HepG2 (cell line): ENCODE data around the gene SBK1. TPM values are rescaled to one million over a fixed set of nuclear protein-coding genes. Genes with fewer than 3 reads are reported as not detected.

Experiments used
- ATAC-seq: fragments of 200-7000 bp; cut with Tn5 transposase; 3 replicates; pipeline ENCODE4 v1.9.1; 2020; ENCODE audit warnings: mild to moderate bottlenecking, moderate library complexity
- BruUV-seq: library from RNA; stranded (reverse); fragments of 400-500 nt; replicated peaks from 2 replicates; lab custom pipeline; 2021; lab: Mats Ljungman, UMichigan
- CTCF ChIA-PET: fragments of 300-600 bp; formaldehyde crosslinking; extraction: SDS; loops from one replicate; lab custom pipeline; 2021; ENCODE audit warnings: low total read pairs, inconsistent platforms, low intra/inter-chr PET ratio; lab: Yijun Ruan, JAX
- POLR2A ChIA-PET: fragments of 350-600 bp; sonication (Branson Sonifier 250); formaldehyde crosslinking; loops from one replicate; lab custom pipeline; 2020; ENCODE audit warnings: antibody characterized with exemption, inconsistent platforms; lab: Yijun Ruan, JAX
- DNase-seq: peaks from one replicate; pipeline ENCODE4 v3.0.0-alpha.2; 2015; ENCODE audit warnings: low spot score
- FAIRE-seq: peaks from 3 replicates; lab custom pipeline; 2011; peaks lifted over from hg19 to GRCh38; lab: Jason Lieb, UNC
- H2AFZ ChIP-seq: one replicate; pipeline ENCODE4 v1.6.1; 2011; ENCODE audit warnings: low read length, inconsistent platforms
- H3K27ac ChIP-seq: fragments of 300-600 bp; 3 replicates; pipeline ENCODE4 v1.8.0; 2011; ENCODE audit warnings: mixed run types, mild to moderate bottlenecking, mixed read lengths, low read length, inconsistent platforms; ENCODE audit not compliant: insufficient read depth; ENCODE audit errors: extremely low read length
- H3K27me3 ChIP-seq, 2 experiments: fragments of 200-600 bp in 1 of 2; 2 replicates in 1 of 2; 3 replicates in 1 of 2; pipeline versions ENCODE4 v1.6.0 to v1.8.0; 2011; ENCODE audit warnings: low read length in 2 of 2, mild to moderate bottlenecking in 2 of 2, moderate library complexity in 2 of 2, inconsistent platforms in 1 of 2; ENCODE audit not compliant: insufficient read depth in 2 of 2, control insufficient read depth in 1 of 2
- H3K36me3 ChIP-seq, 2 experiments: fragments of 200-600 bp in 1 of 2; replicated peaks in 1 of 2; 2 replicates in 1 of 2; 3 replicates in 1 of 2; pipeline versions ENCODE4 v1.5.1 to v1.8.0; 2011; ENCODE audit warnings: low read length in 2 of 2, inconsistent platforms in 1 of 2; ENCODE audit not compliant: insufficient read depth in 2 of 2, control insufficient read depth in 1 of 2
- H3K4me1 ChIP-seq: 2 replicates; pipeline ENCODE4 v1.5.1; 2012; ENCODE audit warnings: low read length, inconsistent platforms; ENCODE audit not compliant: insufficient read depth
- H3K4me2 ChIP-seq: 2 replicates; pipeline ENCODE4 v1.6.0; 2011; ENCODE audit warnings: low read depth, low read length, inconsistent platforms
- H3K4me3 ChIP-seq, 3 experiments: fragments of 200-600 bp in 1 of 3; sonication (generic), shearing (Covaris generic) in 1 of 3; replicated peaks in 1 of 3; 2 replicates each; pipeline ENCODE4 v1.5.1; 2011 to 2016; ENCODE audit warnings: low read length in 3 of 3, inconsistent platforms in 2 of 3, low read depth in 2 of 3, mild to moderate bottlenecking in 2 of 3, control low read depth in 1 of 3, mixed read lengths in 1 of 3; ENCODE audit not compliant: insufficient read depth in 1 of 3
- H3K79me2 ChIP-seq: one replicate; pipeline ENCODE4 v1.6.1; 2011; ENCODE audit warnings: low read length, inconsistent platforms; ENCODE audit not compliant: insufficient read depth
- H3K9ac ChIP-seq: 2 replicates; pipeline ENCODE4 v1.6.0; 2011; ENCODE audit warnings: mild to moderate bottlenecking, low read depth, low read length, inconsistent platforms; ENCODE audit not compliant: insufficient read depth
- H3K9me3 ChIP-seq: 2 replicates; pipeline ENCODE4 v1.5.1; 2012; ENCODE audit warnings: mild to moderate bottlenecking, low read length
- H4K20me1 ChIP-seq: 2 replicates; pipeline ENCODE4 v1.6.0; 2011; ENCODE audit warnings: inconsistent platforms, mild to moderate bottlenecking, low read length, moderate library complexity; ENCODE audit not compliant: insufficient read depth
- ATF7 ChIP-seq, 2 experiments: fragments of 450-650 bp in 1 of 2; sonication (generic) in 1 of 2; formaldehyde crosslinking in 1 of 2; IDR thresholded peaks; 2 replicates each; pipeline versions ENCODE4 v1.4.0 to v1.6.1; 2016 to 2020; ENCODE audit warnings: antibody characterized with exemption in 1 of 2, mild to moderate bottlenecking in 1 of 2, missing genetic modification reagents in 1 of 2
- CEBPB ChIP-seq: IDR thresholded peaks from 2 replicates; pipeline ENCODE4 v1.6.1; 2011; ENCODE audit warnings: low read depth, low read length, improper control_type of control experiment, borderline replicate concordance
- CEBPG ChIP-seq: IDR thresholded peaks from 2 replicates; pipeline ENCODE4 v1.6.1; 2016
- KDM4B ChIP-seq: sonication (generic); formaldehyde crosslinking; IDR thresholded peaks from 2 replicates; pipeline ENCODE4 v1.4.0; 2020; ENCODE audit warnings: missing genetic modification reagents
- TEAD3 ChIP-seq: optimal IDR thresholded peaks from 2 replicates; pipeline ENCODE3; 2016; ENCODE audit warnings: borderline replicate concordance
- ZNF121 ChIP-seq: sonication (generic); formaldehyde crosslinking; IDR thresholded peaks from 2 replicates; pipeline ENCODE4 v1.5.0; 2020; ENCODE audit warnings: mild to moderate bottlenecking, missing genetic modification reagents
- WGBS: methylation state at CpG from one replicate; pipeline ENCODE4 v1.1.6; 2017; ENCODE audit warnings: low lambda C conversion rate; 5-methylcytosine and 5-hydroxymethylcytosine counted together
- in situ Hi-C: cut with HindIII; loops from 2 replicates; pipeline ENCODE4 v1.10.0; 2017; ENCODE audit warnings: low pct_unique_long_range_greater_than_20kb; ENCODE audit not compliant: extremely low pct_ligation_motif_present
- intact Hi-C: fragments of 100-400 bp; cut with micrococcal nuclease; formaldehyde crosslinking; loops from one replicate; pipeline ENCODE4 v1.10.0; 2022; ENCODE audit not compliant: unreplicated experiment
- polyA plus RNA-seq, 8 experiments: library from polyadenylated mRNA; depleted of rRNA in 3 of 8; stranded (reverse) in 7 of 8; unstranded in 1 of 8; fragments of >200 nt; fragmentation: Illumina TruSeq in 4 of 8; extraction: Trizol in 4 of 8; gene quantifications; 2 replicates each; pipeline versions ENCODE4 v1.2.1 to v1.2.3, GENCODE V29; 2011 to 2016; ENCODE audit warnings: low read depth in 4 of 8, missing spikeins in 1 of 8, mixed read lengths in 1 of 8; ENCODE audit not compliant: insufficient read depth in 1 of 8
- total RNA-seq, 5 experiments: library from RNA; depleted of rRNA; stranded (reverse); fragments of >200 nt; fragmentation: Illumina TruSeq; extraction: Trizol; gene quantifications; 2 replicates each; pipeline ENCODE4 v1.2.3, GENCODE V29; 2016; ENCODE audit warnings: low read depth in 1 of 5
- TF ChIP-seq, protein P1 (sequence below): sonication (generic); formaldehyde crosslinking; IDR thresholded peaks from 2 replicates; pipeline ENCODE4 v1.4.0; 2020; ENCODE audit warnings: missing genetic modification reagents, borderline replicate concordance
- TF ChIP-seq, protein P2 (sequence below), 2 experiments: fragments of 450-650 bp in 1 of 2; sonication (generic) in 1 of 2; formaldehyde crosslinking; IDR thresholded peaks; 2 replicates each; pipeline versions ENCODE4 v1.5.0 to v1.8.0; 2020 to 2022; ENCODE audit warnings: mild to moderate bottlenecking in 1 of 2, missing genetic modification reagents in 1 of 2
- TF ChIP-seq, protein P3 (sequence below): IDR thresholded peaks from 2 replicates; pipeline ENCODE4 v1.6.1; 2012; ENCODE audit warnings: inconsistent platforms
- TF ChIP-seq, protein P4 (sequence below), 2 experiments: sonication (generic) in 1 of 2; formaldehyde crosslinking in 1 of 2; IDR thresholded peaks; 2 replicates each; pipeline versions ENCODE4 v1.5.1 to v1.6.1; 2011 to 2020; ENCODE audit warnings: borderline replicate concordance in 1 of 2, low read depth in 1 of 2, low read length in 1 of 2, mild to moderate bottlenecking in 1 of 2, missing genetic modification reagents in 1 of 2, moderate library complexity in 1 of 2
- TF ChIP-seq, protein P5 (sequence below): sonication (generic); formaldehyde crosslinking; IDR thresholded peaks from 2 replicates; pipeline ENCODE4 v1.8.1; 2023; ENCODE audit warnings: mild to moderate bottlenecking, missing genetic modification reagents
- TF ChIP-seq, protein P6 (sequence below): sonication (generic); formaldehyde crosslinking; IDR thresholded peaks from 2 replicates; pipeline ENCODE4 v1.4.0; 2020; ENCODE audit warnings: missing genetic modification reagents
- TF ChIP-seq, protein P7 (sequence below): sonication (generic); formaldehyde crosslinking; IDR thresholded peaks from 2 replicates; pipeline ENCODE4 v1.5.0; 2020; ENCODE audit warnings: missing genetic modification reagents, mild to moderate bottlenecking, borderline replicate concordance

SBK1 gene
- total and polyA plus RNA-seq, 2 of the 13 experiments (the other 11 are each of a cell fraction or from before 2014, with no cell fraction given) = 0.15 to 0.17 TPM

DNA sequence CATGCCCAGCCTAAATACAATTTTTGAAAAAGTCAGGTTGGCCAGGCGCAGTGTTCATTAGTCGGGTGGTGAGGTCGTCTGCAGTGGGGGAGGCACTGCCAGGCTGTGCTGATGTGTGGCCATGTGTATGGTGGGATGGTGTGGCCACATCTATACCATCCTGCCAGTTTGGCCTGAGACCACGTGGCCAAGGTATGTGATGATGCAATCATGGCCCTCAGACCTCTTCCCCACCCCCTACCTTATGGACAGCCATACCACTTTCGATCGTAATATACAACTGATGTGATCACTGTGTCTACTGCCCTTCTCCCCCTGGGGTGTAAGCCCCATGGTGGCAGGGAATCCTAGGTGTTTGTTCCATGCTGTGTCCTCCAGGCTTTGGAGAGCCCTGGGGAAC, 23.7 kb downstream of the SBK1 start:
- TF ChIP-seq CEBPB (peak; percentile 95), KDM4B (CRISPR knock-in tag) (no peak), CEBPG (CRISPR knock-in tag) (peak; percentile 85), ATF7 (IDR thresholded peaks at IDR 0.05) (peak; percentile 83), ATF7 (CRISPR knock-in tag; IDR thresholded peaks at IDR 0.05) (no peak), ZNF121 (CRISPR knock-in tag) (no peak), TEAD3 (CRISPR knock-in tag) (peak; percentile 38)
- TF ChIP-seq, protein P1, sequence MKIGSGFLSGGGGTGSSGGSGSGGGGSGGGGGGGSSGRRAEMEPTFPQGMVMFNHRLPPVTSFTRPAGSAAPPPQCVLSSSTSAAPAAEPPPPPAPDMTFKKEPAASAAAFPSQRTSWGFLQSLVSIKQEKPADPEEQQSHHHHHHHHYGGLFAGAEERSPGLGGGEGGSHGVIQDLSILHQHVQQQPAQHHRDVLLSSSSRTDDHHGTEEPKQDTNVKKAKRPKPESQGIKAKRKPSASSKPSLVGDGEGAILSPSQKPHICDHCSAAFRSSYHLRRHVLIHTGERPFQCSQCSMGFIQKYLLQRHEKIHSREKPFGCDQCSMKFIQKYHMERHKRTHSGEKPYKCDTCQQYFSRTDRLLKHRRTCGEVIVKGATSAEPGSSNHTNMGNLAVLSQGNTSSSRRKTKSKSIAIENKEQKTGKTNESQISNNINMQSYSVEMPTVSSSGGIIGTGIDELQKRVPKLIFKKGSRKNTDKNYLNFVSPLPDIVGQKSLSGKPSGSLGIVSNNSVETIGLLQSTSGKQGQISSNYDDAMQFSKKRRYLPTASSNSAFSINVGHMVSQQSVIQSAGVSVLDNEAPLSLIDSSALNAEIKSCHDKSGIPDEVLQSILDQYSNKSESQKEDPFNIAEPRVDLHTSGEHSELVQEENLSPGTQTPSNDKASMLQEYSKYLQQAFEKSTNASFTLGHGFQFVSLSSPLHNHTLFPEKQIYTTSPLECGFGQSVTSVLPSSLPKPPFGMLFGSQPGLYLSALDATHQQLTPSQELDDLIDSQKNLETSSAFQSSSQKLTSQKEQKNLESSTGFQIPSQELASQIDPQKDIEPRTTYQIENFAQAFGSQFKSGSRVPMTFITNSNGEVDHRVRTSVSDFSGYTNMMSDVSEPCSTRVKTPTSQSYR (CRISPR knock-in tag) = peak; percentile 39; the same call in 1 of the 2 replicates
- TF ChIP-seq, protein P2, sequence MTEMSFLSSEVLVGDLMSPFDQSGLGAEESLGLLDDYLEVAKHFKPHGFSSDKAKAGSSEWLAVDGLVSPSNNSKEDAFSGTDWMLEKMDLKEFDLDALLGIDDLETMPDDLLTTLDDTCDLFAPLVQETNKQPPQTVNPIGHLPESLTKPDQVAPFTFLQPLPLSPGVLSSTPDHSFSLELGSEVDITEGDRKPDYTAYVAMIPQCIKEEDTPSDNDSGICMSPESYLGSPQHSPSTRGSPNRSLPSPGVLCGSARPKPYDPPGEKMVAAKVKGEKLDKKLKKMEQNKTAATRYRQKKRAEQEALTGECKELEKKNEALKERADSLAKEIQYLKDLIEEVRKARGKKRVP (CRISPR knock-in tag; IDR thresholded peaks at IDR 0.05) = peak in 1 of 2 experiments; percentile 82; a peak in 2 of 4 replicates
- TF ChIP-seq, protein P3, sequence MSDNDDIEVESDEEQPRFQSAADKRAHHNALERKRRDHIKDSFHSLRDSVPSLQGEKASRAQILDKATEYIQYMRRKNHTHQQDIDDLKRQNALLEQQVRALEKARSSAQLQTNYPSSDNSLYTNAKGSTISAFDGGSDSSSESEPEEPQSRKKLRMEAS = 0 out of 2 replicates have a peak, but pooled peaks have one; percentile 22
- TF ChIP-seq, protein P4, sequence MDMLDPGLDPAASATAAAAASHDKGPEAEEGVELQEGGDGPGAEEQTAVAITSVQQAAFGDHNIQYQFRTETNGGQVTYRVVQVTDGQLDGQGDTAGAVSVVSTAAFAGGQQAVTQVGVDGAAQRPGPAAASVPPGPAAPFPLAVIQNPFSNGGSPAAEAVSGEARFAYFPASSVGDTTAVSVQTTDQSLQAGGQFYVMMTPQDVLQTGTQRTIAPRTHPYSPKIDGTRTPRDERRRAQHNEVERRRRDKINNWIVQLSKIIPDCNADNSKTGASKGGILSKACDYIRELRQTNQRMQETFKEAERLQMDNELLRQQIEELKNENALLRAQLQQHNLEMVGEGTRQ (IDR thresholded peaks at IDR 0.05; ENCODE audit: low read depth, low read length) = peak; percentile 44
- TF ChIP-seq, protein P4 (CRISPR knock-in tag; IDR thresholded peaks at IDR 0.05; ENCODE audit: borderline replicate concordance) = peak; percentile 27; the same call in 1 of the 2 replicates
- TF ChIP-seq, protein P5, sequence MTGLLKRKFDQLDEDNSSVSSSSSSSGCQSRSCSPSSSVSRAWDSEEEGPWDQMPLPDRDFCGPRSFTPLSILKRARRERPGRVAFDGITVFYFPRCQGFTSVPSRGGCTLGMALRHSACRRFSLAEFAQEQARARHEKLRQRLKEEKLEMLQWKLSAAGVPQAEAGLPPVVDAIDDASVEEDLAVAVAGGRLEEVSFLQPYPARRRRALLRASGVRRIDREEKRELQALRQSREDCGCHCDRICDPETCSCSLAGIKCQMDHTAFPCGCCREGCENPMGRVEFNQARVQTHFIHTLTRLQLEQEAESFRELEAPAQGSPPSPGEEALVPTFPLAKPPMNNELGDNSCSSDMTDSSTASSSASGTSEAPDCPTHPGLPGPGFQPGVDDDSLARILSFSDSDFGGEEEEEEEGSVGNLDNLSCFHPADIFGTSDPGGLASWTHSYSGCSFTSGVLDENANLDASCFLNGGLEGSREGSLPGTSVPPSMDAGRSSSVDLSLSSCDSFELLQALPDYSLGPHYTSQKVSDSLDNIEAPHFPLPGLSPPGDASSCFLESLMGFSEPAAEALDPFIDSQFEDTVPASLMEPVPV (CRISPR knock-in tag) = no peak
- TF ChIP-seq, protein P6, sequence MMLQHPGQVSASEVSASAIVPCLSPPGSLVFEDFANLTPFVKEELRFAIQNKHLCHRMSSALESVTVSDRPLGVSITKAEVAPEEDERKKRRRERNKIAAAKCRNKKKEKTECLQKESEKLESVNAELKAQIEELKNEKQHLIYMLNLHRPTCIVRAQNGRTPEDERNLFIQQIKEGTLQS = peak; percentile 74
- TF ChIP-seq, protein P7, sequence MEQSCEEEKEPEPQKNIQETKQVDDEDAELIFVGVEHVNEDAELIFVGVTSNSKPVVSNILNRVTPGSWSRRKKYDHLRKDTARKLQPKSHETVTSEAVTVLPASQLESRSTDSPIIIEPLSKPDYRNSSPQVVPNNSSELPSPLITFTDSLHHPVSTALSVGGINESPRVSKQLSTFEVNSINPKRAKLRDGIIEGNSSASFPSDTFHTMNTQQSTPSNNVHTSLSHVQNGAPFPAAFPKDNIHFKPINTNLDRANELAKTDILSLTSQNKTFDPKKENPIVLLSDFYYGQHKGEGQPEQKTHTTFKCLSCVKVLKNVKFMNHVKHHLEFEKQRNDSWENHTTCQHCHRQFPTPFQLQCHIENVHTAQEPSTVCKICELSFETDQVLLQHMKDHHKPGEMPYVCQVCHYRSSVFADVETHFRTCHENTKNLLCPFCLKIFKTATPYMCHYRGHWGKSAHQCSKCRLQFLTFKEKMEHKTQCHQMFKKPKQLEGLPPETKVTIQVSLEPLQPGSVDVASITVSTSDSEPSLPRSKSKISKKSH (CRISPR knock-in tag) = no peak
- TF ChIP-seq, all 625 proteins: peak for 9
- no peak for FAIRE-seq
- Histone ChIP-seq H3K4me2 (no peak overlapping the region), H3K4me3 (no peak overlapping the region), H3K36me3 (no peaks in the 10 kb centered on the region), H3K27ac (no peak overlapping the region), H3K4me1 (no peaks in the 10 kb centered on the region), H3K9ac (no peak overlapping the region), H3K79me2 (no peaks in the 10 kb centered on the region), H4K20me1 (no peaks in the 10 kb centered on the region), H2AFZ (no peak overlapping the region), H3K27me3 (peaks cover 0 to 15% of the 10 kb centered on the region in 2 experiments; a peak in 2 of 5 replicates), H3K9me3 (no peaks in the 10 kb centered on the region)
- ChIA-PET CTCF (interaction anchor here (4.5 kb wide), 1 partner anchor 39 kb away, joined by 91 read pairs; no protein-coding TSS in a partner anchor), POLR2A (no interaction called here)
- no peak for DNase-seq
- BruUV-seq = no TSS peak
- intact Hi-C loops = no loop called here
- 52% methylated on average over 6 of the region's 6 CpGs for whole genome bisulfite sequencing
- no peak for ATAC-seq
- in situ Hi-C loops = loop anchor here (10.0 kb wide), 1 partner anchor 61 kb away; no protein-coding TSS in a partner anchor
